Parathyroid adenoma (tissue), 2 donors: ENCODE results near the gene SLC12A9.

Experiments
- H2AFZ ChIP-seq: fragments of 300-600 bp; sonication (generic); one replicate; pipeline ENCODE4 v1.7.0; 2017; ENCODE audit warnings: antibody characterized with exemption, mild to moderate bottlenecking
- H3K27ac ChIP-seq: fragments of 300-600 bp; sonication (generic); one replicate; pipeline ENCODE4 v1.7.0; 2017
- H3K27me3 ChIP-seq: fragments of 300-600 bp; sonication (generic); one replicate; pipeline ENCODE4 v1.7.0; 2017; ENCODE audit warnings: low read length; ENCODE audit not compliant: control insufficient read depth, insufficient read depth
- H3K36me3 ChIP-seq: fragments of 300-600 bp; sonication (generic); one replicate; pipeline ENCODE4 v1.7.0; 2017; ENCODE audit warnings: low read length; ENCODE audit not compliant: control insufficient read depth, insufficient read depth
- H3K4me1 ChIP-seq: fragments of 300-600 bp; sonication (generic); one replicate; pipeline ENCODE4 v1.7.0; 2017; ENCODE audit warnings: control low read depth
- H3K4me2 ChIP-seq: fragments of 300-600 bp; sonication (generic); one replicate; pipeline ENCODE4 v1.7.0; 2017; ENCODE audit warnings: low read length
- H3K4me3 ChIP-seq: fragments of 300-600 bp; sonication (generic); one replicate; pipeline ENCODE4 v1.7.0; 2017; ENCODE audit warnings: low read depth, low read length
- H3K79me2 ChIP-seq: fragments of 300-600 bp; sonication (generic); one replicate; pipeline ENCODE4 v1.7.0; 2017; ENCODE audit warnings: control low read depth
- H3K9ac ChIP-seq: fragments of 300-600 bp; sonication (generic); one replicate; pipeline ENCODE4 v1.7.0; 2017; ENCODE audit warnings: mild to moderate bottlenecking
- H3K9me3 ChIP-seq: fragments of 300-600 bp; sonication (generic); one replicate; pipeline ENCODE4 v1.7.0; 2017; ENCODE audit warnings: low read length; ENCODE audit not compliant: control insufficient read depth
- CTCF ChIP-seq: fragments of 300-600 bp; sonication (generic); IDR thresholded peaks from one replicate; pipeline ENCODE4 v1.7.0; 2017; ENCODE audit warnings: antibody characterized with exemption, mild to moderate bottlenecking
- donor health status: primary hyperparathyroidism.

SLC12A9 gene, protein sequence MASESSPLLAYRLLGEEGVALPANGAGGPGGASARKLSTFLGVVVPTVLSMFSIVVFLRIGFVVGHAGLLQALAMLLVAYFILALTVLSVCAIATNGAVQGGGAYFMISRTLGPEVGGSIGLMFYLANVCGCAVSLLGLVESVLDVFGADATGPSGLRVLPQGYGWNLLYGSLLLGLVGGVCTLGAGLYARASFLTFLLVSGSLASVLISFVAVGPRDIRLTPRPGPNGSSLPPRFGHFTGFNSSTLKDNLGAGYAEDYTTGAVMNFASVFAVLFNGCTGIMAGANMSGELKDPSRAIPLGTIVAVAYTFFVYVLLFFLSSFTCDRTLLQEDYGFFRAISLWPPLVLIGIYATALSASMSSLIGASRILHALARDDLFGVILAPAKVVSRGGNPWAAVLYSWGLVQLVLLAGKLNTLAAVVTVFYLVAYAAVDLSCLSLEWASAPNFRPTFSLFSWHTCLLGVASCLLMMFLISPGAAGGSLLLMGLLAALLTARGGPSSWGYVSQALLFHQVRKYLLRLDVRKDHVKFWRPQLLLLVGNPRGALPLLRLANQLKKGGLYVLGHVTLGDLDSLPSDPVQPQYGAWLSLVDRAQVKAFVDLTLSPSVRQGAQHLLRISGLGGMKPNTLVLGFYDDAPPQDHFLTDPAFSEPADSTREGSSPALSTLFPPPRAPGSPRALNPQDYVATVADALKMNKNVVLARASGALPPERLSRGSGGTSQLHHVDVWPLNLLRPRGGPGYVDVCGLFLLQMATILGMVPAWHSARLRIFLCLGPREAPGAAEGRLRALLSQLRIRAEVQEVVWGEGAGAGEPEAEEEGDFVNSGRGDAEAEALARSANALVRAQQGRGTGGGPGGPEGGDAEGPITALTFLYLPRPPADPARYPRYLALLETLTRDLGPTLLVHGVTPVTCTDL

DNA sequence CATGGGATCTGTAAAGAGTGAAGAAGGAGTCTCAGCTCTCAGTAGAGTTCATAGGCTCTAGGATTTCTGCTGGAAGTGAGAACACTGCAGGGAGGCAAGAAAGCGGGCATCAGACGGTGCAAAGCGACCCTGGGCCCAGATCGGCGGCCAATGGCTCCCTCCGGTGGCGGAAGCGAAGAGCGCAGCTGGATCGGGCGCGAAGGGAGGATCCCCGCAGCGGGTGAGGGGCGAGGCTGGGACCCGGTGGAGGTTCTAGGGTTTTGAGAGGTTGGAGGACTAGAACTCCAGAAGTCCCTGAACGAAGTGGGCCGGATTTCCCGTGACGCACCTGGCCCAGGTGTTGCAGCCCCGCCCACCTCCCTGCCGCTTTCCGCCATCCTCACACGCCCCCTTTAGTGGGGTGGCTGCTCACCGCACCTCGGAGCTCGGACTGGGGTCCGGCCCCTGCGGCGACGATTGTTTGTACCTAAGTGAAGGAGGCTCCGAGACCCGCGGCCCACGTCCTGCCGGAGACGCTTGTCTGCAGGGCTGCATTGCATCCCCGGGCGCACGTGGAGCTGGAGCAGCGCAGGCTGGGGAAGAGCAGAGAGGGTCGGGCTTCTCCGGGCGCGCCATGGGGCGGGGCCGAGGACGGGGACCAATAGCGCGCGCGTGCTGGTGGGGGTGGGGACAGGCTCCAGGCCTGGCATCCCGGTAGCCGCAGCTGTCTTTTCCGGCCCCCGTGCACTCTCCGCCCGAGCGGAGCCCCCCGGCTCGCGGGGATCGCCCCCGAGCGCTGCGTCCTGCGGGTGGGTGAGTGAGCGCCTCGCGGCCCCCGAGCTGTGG is at the start of gene SLC12A9:
SLC12A9 (plus strand) TSS at position 666 of the 825 bp plus-strand sequence. CDS start 1,485 bp downstream, outside the sequence.
- Histone ChIP-seq H3K4me3 (peak within 1 kb of the TSS; percentile 79), H3K27ac (peak within 1 kb of the TSS; percentile 52), H2AFZ (peak within 1 kb of the TSS; percentile 91), H3K27me3 (no peaks in the 10 kb centered on the region), H3K9ac (peak within 1 kb of the TSS; percentile 49), H3K36me3 (no peaks in the 10 kb centered on the region), H3K9me3 (no peaks in the 10 kb centered on the region), H3K79me2 (no peaks in the 10 kb centered on the region), H3K4me1 (no peaks in the 10 kb centered on the region), H3K4me2 (peak within 1 kb of the TSS; percentile 93)
- peak; percentile 92 for TF ChIP-seq CTCF

DNA sequence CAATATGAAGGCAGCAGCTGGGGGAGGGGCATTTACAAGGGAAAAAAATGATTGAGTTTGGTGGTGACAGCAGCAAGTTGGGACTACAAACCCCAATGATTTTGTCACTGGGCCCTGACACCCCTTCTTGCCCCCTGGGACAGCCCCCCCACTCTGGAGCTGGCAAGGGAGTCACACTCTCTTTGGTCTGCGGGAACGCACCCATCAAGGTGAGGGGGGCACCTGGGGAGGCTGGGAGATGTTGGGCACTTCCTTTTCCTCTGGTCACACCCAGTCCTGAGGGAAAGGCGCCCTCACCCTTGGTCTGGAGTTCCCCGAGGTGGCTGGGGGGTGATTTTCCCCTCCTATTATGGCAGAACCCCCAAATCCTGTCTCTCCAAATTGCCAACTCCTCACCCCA is 49.6 kb upstream of the SLC12A9 start:
- no peak overlapping the region for H3K9ac ChIP-seq
- no peak for TF ChIP-seq CTCF
- H3K4me3 ChIP-seq = no peak overlapping the region
- H2AFZ ChIP-seq = no peak overlapping the region
- no peak overlapping the region for H3K27ac ChIP-seq
- H3K4me2 ChIP-seq = no peak overlapping the region
- H3K4me1 ChIP-seq = no peaks in the 10 kb centered on the region
- H3K36me3 ChIP-seq = no peaks in the 10 kb centered on the region
- H3K27me3 ChIP-seq = no peaks in the 10 kb centered on the region
- no peaks in the 10 kb centered on the region for H3K79me2 ChIP-seq
- H3K9me3 ChIP-seq = no peaks in the 10 kb centered on the region

DNA sequence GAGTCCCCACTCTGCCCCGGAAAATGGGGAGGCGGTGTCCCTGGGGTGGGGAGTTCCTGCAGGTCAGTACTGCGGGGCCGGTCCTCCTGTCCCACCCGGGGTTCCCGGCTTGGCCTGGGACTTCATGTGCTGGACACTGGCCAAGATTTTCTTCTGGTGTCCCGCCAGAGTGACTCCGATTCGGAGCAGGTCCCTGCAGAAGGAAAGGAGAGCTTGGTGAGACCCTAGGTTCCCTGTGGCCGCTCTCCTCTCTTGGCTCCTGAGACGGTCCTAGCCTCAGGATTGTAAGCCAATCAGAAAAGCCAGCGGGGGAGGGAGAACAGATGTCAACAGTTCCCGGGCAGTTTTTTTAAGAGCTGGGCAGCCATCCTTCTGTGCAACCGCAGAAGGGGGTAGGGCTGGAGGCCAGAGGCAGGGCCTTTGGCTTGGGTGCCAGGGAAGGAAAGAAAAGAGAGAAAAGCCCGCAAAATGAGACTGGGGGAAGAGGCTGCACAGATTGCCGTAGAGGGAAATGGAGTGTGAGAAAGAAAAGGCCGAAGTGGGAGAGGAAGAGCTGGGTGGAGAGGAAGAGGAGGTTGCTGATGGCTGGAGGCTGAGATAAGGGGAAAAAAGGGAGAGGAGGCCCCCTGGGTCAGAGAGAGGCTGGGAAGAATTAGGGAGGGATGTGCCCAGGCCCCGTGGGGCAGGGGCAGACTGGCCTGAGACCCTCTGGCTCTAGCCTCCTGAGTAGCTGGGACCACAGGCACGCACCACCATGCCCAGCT is 48.9 kb upstream of the SLC12A9 start:
- no peak overlapping the region for H2AFZ ChIP-seq
- H3K9me3 ChIP-seq = no peaks in the 10 kb centered on the region
- no peak for TF ChIP-seq CTCF
- H3K4me1 ChIP-seq = no peaks in the 10 kb centered on the region
- H3K27ac ChIP-seq = no peak overlapping the region
- no peaks in the 10 kb centered on the region for H3K36me3 ChIP-seq
- H3K4me2 ChIP-seq = no peak overlapping the region
- no peaks in the 10 kb centered on the region for H3K27me3 ChIP-seq
- H3K79me2 ChIP-seq = no peaks in the 10 kb centered on the region
- no peak overlapping the region for H3K4me3 ChIP-seq
- no peak overlapping the region for H3K9ac ChIP-seq

GRCh38 chr7:100804681-100805431 is 47.7 kb upstream of the SLC12A9 start:
- H3K9ac ChIP-seq = no peak overlapping the region
- H3K27ac ChIP-seq = no peak overlapping the region
- TF ChIP-seq CTCF = no peak
- H3K9me3 ChIP-seq = no peaks in the 10 kb centered on the region
- H3K36me3 ChIP-seq = no peaks in the 10 kb centered on the region
- H3K79me2 ChIP-seq = no peaks in the 10 kb centered on the region
- no peaks in the 10 kb centered on the region for H3K27me3 ChIP-seq
- no peak overlapping the region for H2AFZ ChIP-seq
- no peak overlapping the region for H3K4me2 ChIP-seq
- no peak overlapping the region for H3K4me3 ChIP-seq
- no peaks in the 10 kb centered on the region for H3K4me1 ChIP-seq
